Endothelial cell of umbilical vein (primary cell): ENCODE results near the gene MGST1. TPM values are rescaled to one million over a fixed set of nuclear protein-coding genes. Genes with fewer than 3 reads are reported as not detected.

Source experiments
- BruUV-seq: library from RNA; stranded (reverse); fragments of 400-500 nt; replicated peaks from 2 replicates; lab custom pipeline; 2021; lab: Mats Ljungman, UMichigan
- CTCF ChIA-PET: fragments of 300-600, 350-600 bp; sonication (Branson Sonifier 250); formaldehyde crosslinking; loops from one replicate; lab custom pipeline; 2021; ENCODE audit warnings: antibody characterized with exemption, inconsistent platforms; lab: Charles Lee
- POLR2A ChIA-PET: fragments of 300-600, 350-600 bp; sonication (Branson Sonifier 250); formaldehyde crosslinking; loops from one replicate; lab custom pipeline; 2021; ENCODE audit warnings: antibody characterized with exemption, inconsistent platforms; lab: Charles Lee
- DNase-seq: peaks from one replicate; pipeline ENCODE4 v3.0.0-alpha.2; 2011; ENCODE audit warnings: low read depth, low spot score
- FAIRE-seq: peaks from 2 replicates; lab custom pipeline; 2011; peaks lifted over from hg19 to GRCh38; lab: Jason Lieb, UNC
- H2AFZ ChIP-seq: 2 replicates; pipeline ENCODE4 v1.6.0; 2012; ENCODE audit warnings: low read depth, low read length, control low read depth, inconsistent platforms
- H3K27ac ChIP-seq: 2 replicates; pipeline ENCODE4 v1.5.1; 2011; ENCODE audit warnings: low read depth, mild to moderate bottlenecking, control low read depth, low read length, moderate library complexity; ENCODE audit not compliant: insufficient read depth
- H3K27me3 ChIP-seq, 2 experiments: 2 replicates each; pipeline versions ENCODE4 v1.6.0 to v1.6.1; 2011; ENCODE audit warnings: low read length in 2 of 2, mixed read lengths in 1 of 2; ENCODE audit not compliant: control insufficient read depth in 2 of 2, insufficient read depth in 2 of 2
- H3K36me3 ChIP-seq, 2 experiments: 2 replicates in 1 of 2; 3 replicates in 1 of 2; pipeline ENCODE4 v1.5.1; 2011; ENCODE audit warnings: low read length in 2 of 2, mild to moderate bottlenecking in 1 of 2, moderate library complexity in 1 of 2; ENCODE audit not compliant: control insufficient read depth in 2 of 2, insufficient read depth in 2 of 2; ENCODE audit errors: extremely low read depth in 1 of 2
- H3K4me1 ChIP-seq: 3 replicates; pipeline ENCODE4 v1.5.1; 2011; ENCODE audit warnings: mild to moderate bottlenecking, low read length; ENCODE audit not compliant: control insufficient read depth, insufficient read depth; ENCODE audit errors: extremely low read depth
- H3K4me2 ChIP-seq: 2 replicates; pipeline ENCODE4 v1.6.1; 2011; ENCODE audit warnings: low read length, control low read depth, mixed read lengths; ENCODE audit not compliant: insufficient read depth
- H3K4me3 ChIP-seq, 3 experiments: fragments of 200-600 bp in 1 of 3; sonication (generic), shearing (Covaris generic) in 1 of 3; replicated peaks in 1 of 3; 2 replicates each; pipeline ENCODE4 v1.5.1; 2011 to 2016; ENCODE audit warnings: control low read depth in 3 of 3, low read length in 3 of 3, mild to moderate bottlenecking in 2 of 3, inconsistent platforms in 1 of 3, low read depth in 1 of 3, moderate library complexity in 1 of 3; ENCODE audit not compliant: insufficient read depth in 1 of 3
- H3K79me2 ChIP-seq: 2 replicates; pipeline ENCODE4 v1.6.0; 2012; ENCODE audit warnings: low read length, inconsistent platforms; ENCODE audit not compliant: control insufficient read depth, insufficient read depth
- H3K9ac ChIP-seq: replicated peaks from 2 replicates; pipeline ENCODE3; 2011; ENCODE audit warnings: low read length, control low read depth; ENCODE audit not compliant: insufficient read depth; ENCODE audit errors: extremely low read depth
- H3K9me1 ChIP-seq: replicated peaks from 3 replicates; pipeline ENCODE4 v1.6.0; 2011; ENCODE audit warnings: mild to moderate bottlenecking, low read length; ENCODE audit not compliant: control insufficient read depth, insufficient read depth; ENCODE audit errors: extremely low read depth
- H3K9me3 ChIP-seq: replicated peaks from 2 replicates; pipeline ENCODE4 v1.5.1; 2012; ENCODE audit warnings: low read length, inconsistent platforms; ENCODE audit not compliant: control insufficient read depth, insufficient read depth
- H4K20me1 ChIP-seq: replicated peaks from 2 replicates; pipeline ENCODE3; 2011; ENCODE audit warnings: mild to moderate bottlenecking, low read length; ENCODE audit not compliant: control insufficient read depth, insufficient read depth; ENCODE audit errors: extremely low read depth
- EZH2 ChIP-seq: IDR thresholded peaks from 2 replicates; pipeline ENCODE4 v1.6.1; 2012; ENCODE audit warnings: borderline replicate concordance, low read depth, mild to moderate bottlenecking, moderate library complexity, low read length, inconsistent platforms; ENCODE audit not compliant: severe bottlenecking
- FOS ChIP-seq: IDR thresholded peaks from 2 replicates; pipeline ENCODE4 v1.6.1; 2011; ENCODE audit warnings: mild to moderate bottlenecking, low read length, moderate library complexity, borderline replicate concordance; ENCODE audit not compliant: insufficient read depth
- GATA2 ChIP-seq: IDR thresholded peaks from 2 replicates; pipeline ENCODE4 v1.7.0; 2011; ENCODE audit warnings: low read depth, mild to moderate bottlenecking, moderate library complexity, mixed read lengths, low read length; ENCODE audit not compliant: insufficient read length, insufficient read depth
- JUN ChIP-seq: IDR thresholded peaks from 2 replicates; pipeline ENCODE4 v1.6.1; 2011; ENCODE audit warnings: borderline replicate concordance, low read depth; ENCODE audit not compliant: insufficient read length, insufficient read depth
- MYC ChIP-seq: IDR thresholded peaks from one replicate; pipeline ENCODE4 v1.6.1; 2011; ENCODE audit warnings: mild to moderate bottlenecking, low read depth, low read length
- POLR2A ChIP-seq: IDR thresholded peaks from 2 replicates; pipeline ENCODE4 v1.6.1; 2012; ENCODE audit warnings: low read depth, mild to moderate bottlenecking, control low read depth, low read length
- POLR2AphosphoS5 ChIP-seq: IDR thresholded peaks from 2 replicates; pipeline ENCODE4 v1.6.1; 2012; ENCODE audit warnings: low read depth, mild to moderate bottlenecking, control low read depth, low read length, moderate library complexity; ENCODE audit not compliant: insufficient read depth
- dilution Hi-C: fragments of 300-500 bp; cut with MboI; formaldehyde crosslinking; loops from one replicate; pipeline ENCODE4 v1.15.0; 2019; ENCODE audit warnings: low sequenced_read_pairs; ENCODE audit not compliant: extremely low pct_ligation_motif_present
- intact Hi-C: fragments of 100-400 bp; cut with micrococcal nuclease; formaldehyde crosslinking; loops from one replicate; pipeline ENCODE4 v1.10.0; 2022
- polyA plus RNA-seq, 4 experiments: library from polyadenylated mRNA; depleted of rRNA in 3 of 4; stranded (reverse) in 3 of 4; unstranded in 1 of 4; fragments of >200 nt; gene quantifications; 2 replicates each; pipeline versions ENCODE4 v1.2.1 to v1.2.3, GENCODE V29; 2011 to 2012; ENCODE audit warnings: missing spikeins in 1 of 4
- total RNA-seq: library from RNA; stranded (reverse); gene quantifications from 2 replicates; pipeline ENCODE4 v1.2.3, GENCODE V29; 2021
- TF ChIP-seq, protein P1 (sequence below), 2 donors: IDR thresholded peaks; 1 replicate in 1 of 2; 2 replicates in 1 of 2; pipeline ENCODE4 v1.5.1; 2011; ENCODE audit warnings: low read length in 2 of 2, mild to moderate bottlenecking in 2 of 2, moderate library complexity in 2 of 2, control low read depth in 1 of 2, inconsistent platforms in 1 of 2, low read depth in 1 of 2; ENCODE audit not compliant: insufficient read depth in 1 of 2; ENCODE audit errors: extremely low read depth in 1 of 2
- TF ChIP-seq, protein P2 (sequence below): IDR thresholded peaks from 2 replicates; pipeline ENCODE4 v1.6.1; 2011; ENCODE audit not compliant: insufficient read depth, insufficient read length

The MGST1 gene
- total and polyA plus RNA-seq, 2 donors (not counting 3 experiments of a cell fraction or from before 2014, with no cell fraction given): 131 to 170 TPM

DNA sequence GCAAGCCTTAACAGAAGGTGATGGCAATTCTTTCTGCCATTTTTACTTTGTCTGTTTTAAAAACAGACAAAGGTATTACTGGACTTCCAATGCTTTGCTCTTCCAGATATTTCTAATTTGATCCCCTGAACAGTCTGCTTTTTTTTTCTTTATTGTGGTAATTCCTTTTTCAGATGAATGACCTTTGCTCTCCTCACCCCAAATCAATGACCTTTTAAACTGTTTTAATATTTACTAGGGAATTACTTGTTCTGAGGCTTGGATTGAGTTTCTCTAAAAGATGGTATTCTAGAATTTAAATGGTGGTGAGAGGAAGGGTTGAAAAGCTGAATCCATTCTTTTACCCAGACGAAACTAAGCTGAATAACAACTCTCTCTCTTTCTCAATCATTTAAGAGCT is 2.3 kb upstream of the MGST1 start:
- no peaks in the 10 kb centered on the region for H4K20me1 ChIP-seq
- peaks cover 22% of the 10 kb centered on the region for H3K4me1 ChIP-seq
- intact Hi-C loops: loop anchor here (10.0 kb wide), 2 partner anchors 430 to 460 kb away; partner anchors contain the start of genes DERA and STRAP
- no peak for DNase-seq
- no peak overlapping the region for H3K4me3 ChIP-seq
- TF ChIP-seq POLR2AphosphoS5 (no peak), EZH2 (no peak), MYC (no peak), POLR2A (no peak), FOS (no peak), JUN (no peak), GATA2 (no peak)
- TF ChIP-seq, protein P1, sequence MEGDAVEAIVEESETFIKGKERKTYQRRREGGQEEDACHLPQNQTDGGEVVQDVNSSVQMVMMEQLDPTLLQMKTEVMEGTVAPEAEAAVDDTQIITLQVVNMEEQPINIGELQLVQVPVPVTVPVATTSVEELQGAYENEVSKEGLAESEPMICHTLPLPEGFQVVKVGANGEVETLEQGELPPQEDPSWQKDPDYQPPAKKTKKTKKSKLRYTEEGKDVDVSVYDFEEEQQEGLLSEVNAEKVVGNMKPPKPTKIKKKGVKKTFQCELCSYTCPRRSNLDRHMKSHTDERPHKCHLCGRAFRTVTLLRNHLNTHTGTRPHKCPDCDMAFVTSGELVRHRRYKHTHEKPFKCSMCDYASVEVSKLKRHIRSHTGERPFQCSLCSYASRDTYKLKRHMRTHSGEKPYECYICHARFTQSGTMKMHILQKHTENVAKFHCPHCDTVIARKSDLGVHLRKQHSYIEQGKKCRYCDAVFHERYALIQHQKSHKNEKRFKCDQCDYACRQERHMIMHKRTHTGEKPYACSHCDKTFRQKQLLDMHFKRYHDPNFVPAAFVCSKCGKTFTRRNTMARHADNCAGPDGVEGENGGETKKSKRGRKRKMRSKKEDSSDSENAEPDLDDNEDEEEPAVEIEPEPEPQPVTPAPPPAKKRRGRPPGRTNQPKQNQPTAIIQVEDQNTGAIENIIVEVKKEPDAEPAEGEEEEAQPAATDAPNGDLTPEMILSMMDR (IDR thresholded peaks at IDR 0.05; ENCODE audit: extremely low read depth in 1 of 2, insufficient read depth in 1 of 2, low read depth in 1 of 2, low read length in 2 of 2): no peak
- TF ChIP-seq, protein P2, sequence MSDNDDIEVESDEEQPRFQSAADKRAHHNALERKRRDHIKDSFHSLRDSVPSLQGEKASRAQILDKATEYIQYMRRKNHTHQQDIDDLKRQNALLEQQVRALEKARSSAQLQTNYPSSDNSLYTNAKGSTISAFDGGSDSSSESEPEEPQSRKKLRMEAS: no peak
- peaks cover 31% of the 10 kb centered on the region for H3K79me2 ChIP-seq
- BruUV-seq: no TSS peak
- ChIA-PET POLR2A (no interaction called here), CTCF (interaction anchor here (1.6 kb wide), 1 partner anchor 41 kb away, joined by 3 read pairs; no protein-coding TSS in a partner anchor)
- FAIRE-seq: no peak
- no peaks in the 10 kb centered on the region for H3K9me3 ChIP-seq
- no peak overlapping the region for H3K9ac ChIP-seq
- H3K4me2 ChIP-seq: no peak overlapping the region
- dilution Hi-C loops: no loop called here
- H3K27me3 ChIP-seq: no peaks in the 10 kb centered on the region
- no peaks in the 10 kb centered on the region for H3K9me1 ChIP-seq
- no peak overlapping the region for H2AFZ ChIP-seq
- H3K36me3 ChIP-seq: no peaks in the 10 kb centered on the region
- no peak overlapping the region for H3K27ac ChIP-seq
